ENCODE data around the gene GLP1R. TPM values are rescaled to one million over a fixed set of nuclear protein-coding genes. Genes with fewer than 3 reads are reported as not detected.

The GLP1R gene
- total RNA-seq, 4 donors from 2014 or later: 0.17 TPM; not detected in 3

DNA sequence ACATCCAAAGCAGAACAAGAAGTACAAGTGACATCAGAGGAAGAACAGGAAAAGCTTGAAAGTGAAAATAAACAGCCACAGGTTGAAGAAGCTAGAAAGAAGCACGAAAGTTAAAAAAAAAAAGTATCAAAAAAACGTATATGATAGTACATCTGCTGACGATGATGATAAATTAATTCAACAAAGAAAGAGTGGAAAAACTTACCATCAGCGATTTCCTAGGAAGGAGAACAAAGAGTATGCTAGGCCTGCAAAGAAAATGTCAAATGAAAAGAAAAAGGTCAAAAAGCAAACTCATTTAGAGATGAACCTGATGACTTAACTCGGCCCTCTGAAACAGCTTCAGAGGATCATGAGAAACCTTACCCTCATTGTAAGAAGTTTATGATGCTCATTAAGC, 62.7 kb downstream of the GLP1R start:
- TF ChIP-seq, protein P1, sequence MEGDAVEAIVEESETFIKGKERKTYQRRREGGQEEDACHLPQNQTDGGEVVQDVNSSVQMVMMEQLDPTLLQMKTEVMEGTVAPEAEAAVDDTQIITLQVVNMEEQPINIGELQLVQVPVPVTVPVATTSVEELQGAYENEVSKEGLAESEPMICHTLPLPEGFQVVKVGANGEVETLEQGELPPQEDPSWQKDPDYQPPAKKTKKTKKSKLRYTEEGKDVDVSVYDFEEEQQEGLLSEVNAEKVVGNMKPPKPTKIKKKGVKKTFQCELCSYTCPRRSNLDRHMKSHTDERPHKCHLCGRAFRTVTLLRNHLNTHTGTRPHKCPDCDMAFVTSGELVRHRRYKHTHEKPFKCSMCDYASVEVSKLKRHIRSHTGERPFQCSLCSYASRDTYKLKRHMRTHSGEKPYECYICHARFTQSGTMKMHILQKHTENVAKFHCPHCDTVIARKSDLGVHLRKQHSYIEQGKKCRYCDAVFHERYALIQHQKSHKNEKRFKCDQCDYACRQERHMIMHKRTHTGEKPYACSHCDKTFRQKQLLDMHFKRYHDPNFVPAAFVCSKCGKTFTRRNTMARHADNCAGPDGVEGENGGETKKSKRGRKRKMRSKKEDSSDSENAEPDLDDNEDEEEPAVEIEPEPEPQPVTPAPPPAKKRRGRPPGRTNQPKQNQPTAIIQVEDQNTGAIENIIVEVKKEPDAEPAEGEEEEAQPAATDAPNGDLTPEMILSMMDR (IDR thresholded peaks at IDR 0.05; ENCODE audit: low read depth): no peak

DNA sequence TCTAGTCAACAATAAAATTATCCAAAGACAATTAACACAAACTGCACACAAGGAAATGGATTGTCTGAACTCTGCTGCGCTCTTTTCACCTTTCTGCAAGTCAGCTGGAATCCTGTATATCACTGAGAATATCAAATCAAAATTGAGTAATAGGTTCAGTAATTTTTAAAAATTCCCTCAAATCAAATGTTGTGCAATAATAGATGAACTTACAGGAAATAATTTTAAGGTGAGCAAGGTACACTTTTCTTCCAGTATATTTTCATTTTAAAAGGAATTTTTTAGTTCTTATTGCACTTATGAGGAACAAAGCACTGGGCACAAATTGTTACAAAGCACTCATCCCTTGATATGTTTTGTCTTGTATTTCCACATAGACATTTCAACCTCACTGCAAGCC, 65.2 kb downstream of the GLP1R start:
- TF ChIP-seq, protein P1 (IDR thresholded peaks at IDR 0.05; ENCODE audit: low read depth): no peak

DNA sequence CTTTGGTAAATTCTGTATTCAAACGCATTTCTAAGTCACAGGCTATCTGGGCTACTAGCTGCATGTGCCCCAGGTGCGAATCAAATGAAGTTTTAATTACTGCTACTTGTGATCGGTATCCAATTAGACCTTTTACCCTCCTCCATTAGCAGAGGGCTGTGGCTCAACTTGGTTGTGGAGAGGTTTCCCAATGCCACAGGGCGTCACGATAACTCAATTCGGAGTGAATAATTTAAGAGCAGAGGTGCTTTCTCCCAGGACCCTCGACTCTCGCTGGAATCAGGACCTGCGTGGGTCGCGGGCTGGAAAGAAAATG, 65.8 kb downstream of the GLP1R start:
- TF ChIP-seq, protein P1 (IDR thresholded peaks at IDR 0.05; ENCODE audit: low read depth): no peak

DNA sequence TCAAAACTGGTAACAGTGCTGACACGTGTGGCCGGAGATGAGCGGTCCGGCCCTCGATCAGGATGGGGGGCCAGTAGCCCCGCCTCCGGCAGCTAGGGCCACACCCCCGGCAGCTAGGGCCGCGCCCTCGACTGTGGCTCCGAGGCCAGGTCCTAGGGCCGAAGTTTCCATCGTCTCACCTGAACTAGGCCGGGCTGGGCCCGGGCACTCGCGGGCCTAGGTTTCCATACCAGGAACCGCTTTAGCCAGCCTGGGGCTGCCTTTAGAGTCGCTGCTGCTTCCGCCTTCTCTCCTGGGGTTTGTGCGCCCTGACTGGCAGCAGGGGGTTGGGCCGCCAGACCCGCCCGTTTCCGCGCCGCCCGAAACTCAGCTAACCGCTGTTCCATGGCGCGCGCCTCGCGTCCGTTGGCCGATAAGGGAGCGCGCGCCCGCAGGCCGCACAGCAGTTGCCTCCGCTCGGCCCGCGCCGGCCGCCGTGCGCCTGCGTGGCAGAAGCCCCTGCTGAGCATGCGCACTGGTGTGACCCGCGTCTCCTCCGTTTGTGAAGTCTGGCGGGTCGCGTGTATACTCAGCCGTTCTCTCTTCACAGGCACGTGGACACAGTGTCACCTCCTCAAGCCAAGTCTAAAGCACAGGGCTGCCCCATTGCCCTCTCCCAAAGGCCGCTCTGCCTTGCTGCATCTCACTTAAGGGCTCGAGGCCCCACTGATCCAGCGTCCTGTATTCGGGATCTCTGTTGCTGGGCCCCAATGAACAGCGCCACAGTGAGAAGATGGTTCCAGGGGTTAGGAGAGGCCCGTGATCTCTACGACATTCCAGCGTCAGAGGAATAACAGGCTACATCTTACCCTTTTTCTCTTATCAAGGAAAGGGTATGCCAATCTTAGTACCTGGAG, 66.4 kb downstream of the GLP1R start, which contains the start of gene SAYSD1:
TSS of gene SAYSD1 (minus strand) at position 483 of the 896 bp plus-strand sequence. CDS start at position 386, 97 bp downstream.
- TF ChIP-seq, protein P1 (IDR thresholded peaks at IDR 0.05; ENCODE audit: low read depth): no peak

DNA sequence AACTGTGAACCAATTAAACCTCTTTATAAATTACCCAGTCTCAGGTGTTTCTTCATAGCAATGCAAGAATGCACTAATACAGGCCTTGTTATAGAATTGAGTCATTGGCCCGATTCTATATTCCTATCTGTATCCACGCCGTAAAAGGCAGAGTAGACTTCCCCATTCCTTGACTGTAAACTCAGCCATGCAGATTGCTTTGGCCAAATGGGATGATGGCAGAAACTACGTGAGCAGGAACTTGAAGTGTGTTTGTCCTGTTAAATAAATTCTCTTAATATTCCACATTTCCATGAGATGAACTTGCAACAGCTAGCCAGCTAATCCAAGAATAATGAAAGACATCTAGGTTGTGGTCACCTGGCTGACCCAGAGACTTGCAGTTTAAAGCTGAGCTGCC, 70.3 kb downstream of the GLP1R start:
- TF ChIP-seq, protein P1 (IDR thresholded peaks at IDR 0.05; ENCODE audit: low read depth): no peak

DNA sequence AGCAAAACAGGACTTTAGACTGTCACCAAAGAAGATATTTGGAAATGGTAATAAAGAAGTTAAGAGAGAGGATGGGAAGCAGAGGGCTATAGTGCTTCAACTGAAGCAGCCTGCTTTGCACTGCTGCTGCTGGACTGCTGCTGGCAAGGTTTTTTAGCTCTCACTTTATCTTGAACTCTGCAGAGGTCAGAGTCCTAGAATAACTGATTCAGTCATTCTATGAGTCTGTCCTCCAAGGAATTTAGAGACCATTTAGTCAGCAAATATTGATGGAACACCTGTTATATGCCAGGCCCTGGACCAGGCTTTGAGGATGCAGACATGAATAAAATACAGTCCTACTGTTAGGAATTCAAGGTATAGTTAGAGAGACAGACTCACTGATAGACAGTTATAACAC, 75.5 kb downstream of the GLP1R start:
- TF ChIP-seq, protein P1 (IDR thresholded peaks at IDR 0.05; ENCODE audit: low read depth): no peak

DNA sequence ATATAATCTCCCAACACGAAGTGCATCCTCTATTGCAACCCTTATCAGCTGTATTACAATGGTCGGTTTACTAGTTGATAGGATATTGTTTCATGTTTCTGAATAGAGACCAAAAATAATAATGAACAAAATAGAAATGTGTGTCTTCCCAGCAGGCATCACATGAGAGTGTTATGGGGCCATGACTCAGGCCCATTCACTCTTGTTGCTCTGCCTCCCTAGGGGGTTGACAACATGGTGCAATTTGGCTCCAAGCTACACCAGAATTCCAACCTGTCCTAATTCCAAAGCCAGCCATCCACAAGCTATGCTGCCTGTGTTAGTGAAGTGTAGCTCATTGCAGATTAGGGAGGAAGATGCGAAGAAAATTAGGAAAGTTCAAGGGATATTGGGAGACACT, 79.5 kb downstream of the GLP1R start:
- TF ChIP-seq, protein P1 (IDR thresholded peaks at IDR 0.05; ENCODE audit: low read depth): no peak
